HG03139 (cell line): Measurements from ENCODE around the gene WHRN.
A peak's percentile ranks its signal among the peaks of the same experiment; 100 is the strongest.

Experiments
- ATAC-seq: cut with Tn5 transposase; IDR thresholded peaks from one replicate; pipeline ENCODE4 v1.9.1; 2021; ENCODE audit not compliant: unreplicated experiment

Gene WHRN

GRCh38 chr9:114425126-114425525, 80.1 kb downstream of the WHRN start:
- ATAC-seq = no peak

DNA sequence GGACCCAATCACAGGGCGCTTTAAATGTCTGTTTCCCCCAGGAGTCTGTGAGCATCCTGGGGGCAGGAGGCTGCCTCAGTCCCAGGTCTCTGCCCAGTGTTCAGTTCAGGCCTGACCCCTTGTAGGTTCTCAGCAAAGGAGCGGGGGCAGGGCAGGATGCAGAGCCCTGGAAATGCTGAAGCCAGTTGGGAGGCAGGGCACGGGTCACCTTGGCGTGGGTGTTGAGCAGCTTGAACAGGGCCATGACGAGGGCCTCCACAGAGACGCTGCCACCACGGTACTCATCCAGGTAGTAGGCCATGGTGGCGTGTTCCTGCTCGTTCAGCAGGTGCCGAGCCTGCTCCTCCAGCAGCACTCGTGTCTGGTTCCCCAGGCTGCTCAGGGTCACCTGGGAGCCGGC, 81.1 kb downstream of the WHRN start:
- ATAC-seq = no peak

DNA sequence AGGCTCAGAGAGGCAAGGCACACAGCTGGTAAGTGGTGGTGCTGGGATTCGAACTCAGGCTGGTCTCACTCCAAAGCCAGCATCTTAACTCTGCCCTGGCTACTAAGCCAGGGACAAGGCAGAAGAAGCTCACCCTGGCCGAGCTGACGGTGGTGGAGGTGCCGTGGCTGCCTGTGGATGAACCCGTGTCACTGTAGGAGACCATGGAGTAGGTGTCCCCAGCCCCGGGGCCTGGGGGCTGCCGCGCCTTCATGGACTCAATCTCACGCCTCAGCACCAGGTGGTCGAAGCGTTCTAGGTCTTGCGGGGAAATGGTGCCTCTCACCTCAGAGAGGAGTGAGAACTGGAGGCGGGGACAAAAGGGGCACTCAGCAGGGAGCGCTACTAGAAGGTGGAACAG, 82.1 kb downstream of the WHRN start:
- no peak for ATAC-seq

- no peak for ATAC-seq
Observed at GRCh38 chr9:114421147-114421546, 84.1 kb downstream of the WHRN start.

DNA sequence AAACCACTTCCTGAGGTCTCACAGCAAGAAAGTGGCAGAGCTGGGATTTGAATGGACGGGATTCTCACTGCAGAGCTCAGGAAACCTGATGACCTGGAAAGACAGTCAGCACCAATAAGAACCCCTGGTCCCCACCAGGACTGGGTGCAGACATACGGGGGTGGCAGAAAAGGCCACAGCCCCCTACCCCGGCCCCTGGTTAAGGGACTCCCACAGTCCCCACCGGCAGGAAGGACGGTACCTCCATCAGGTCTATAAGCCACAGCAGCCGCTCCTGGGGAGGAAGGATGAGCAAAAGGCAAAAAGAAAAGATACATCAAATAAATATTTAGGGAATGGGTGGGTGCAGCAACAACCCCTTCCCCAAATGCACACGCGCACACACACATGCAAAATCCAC, 85.5 kb downstream of the WHRN start:
- no peak for ATAC-seq

- no peak for ATAC-seq
Observed at GRCh38 chr9:114418053-114418452, 87.2 kb downstream of the WHRN start.

- no peak for ATAC-seq
Observed at GRCh38 chr9:114417511-114417910, 87.8 kb downstream of the WHRN start.

DNA sequence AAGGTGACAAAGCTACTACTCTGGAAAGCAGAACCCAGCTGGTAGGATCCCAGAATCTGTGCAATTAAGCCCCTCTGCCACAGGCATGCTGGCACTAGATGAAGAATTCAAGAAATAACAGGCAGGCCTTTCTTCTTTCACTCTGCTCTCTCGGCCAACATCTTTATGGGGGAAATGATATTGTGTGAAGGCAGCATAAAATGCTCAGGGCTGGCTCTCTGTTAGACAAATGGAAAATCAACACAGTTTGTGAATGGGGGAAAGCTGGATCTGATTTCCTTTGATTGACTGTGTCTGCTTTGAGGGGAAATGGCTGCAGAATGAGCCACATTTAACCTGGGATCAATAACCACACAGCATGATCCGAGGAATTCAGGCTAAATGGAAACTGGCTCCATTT, 88.4 kb downstream of the WHRN start:
- no peak for ATAC-seq

DNA sequence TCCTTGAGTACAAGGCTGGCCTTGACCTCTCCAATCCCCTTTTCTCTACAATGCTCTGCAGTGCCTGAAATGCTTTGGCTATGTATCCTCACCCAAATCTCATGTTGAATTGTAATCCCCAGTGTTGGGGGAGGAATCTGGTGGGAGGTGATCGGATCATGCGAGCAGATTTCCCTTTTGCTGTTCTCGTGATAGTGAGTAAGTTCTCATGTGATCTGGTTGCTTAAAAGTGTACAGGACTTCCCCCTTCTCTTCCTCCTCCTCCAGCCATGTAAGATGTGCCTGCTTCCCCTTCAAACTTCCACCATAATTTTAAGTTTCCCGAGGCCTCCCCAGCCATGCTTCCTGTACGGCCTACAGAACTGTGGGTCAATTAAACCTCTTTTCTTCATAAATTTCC, 89.0 kb downstream of the WHRN start:
- no peak for ATAC-seq

DNA sequence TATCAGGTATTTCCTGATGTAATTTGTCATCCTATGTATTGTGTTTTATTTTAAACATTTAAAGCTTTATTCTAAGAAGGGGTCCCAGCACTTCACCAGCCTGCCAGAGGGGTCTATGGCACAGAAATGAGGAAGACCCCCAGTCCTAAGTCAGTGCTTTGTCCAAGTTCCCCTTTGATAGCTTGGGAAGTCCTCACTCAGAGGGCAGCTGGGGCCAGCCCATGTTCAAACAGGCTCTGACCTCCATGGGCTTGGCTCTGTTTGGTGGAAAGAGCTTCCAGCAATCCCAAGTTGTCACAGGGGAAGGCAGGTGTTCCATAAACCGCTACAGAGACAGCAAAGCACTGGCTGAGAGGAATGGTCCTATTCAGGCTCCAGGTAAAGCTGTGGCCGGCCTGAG, 90.9 kb downstream of the WHRN start:
- no peak for ATAC-seq

GRCh38 chr9:114413861-114414301, 91.4 kb downstream of the WHRN start:
- ATAC-seq = no peak

DNA sequence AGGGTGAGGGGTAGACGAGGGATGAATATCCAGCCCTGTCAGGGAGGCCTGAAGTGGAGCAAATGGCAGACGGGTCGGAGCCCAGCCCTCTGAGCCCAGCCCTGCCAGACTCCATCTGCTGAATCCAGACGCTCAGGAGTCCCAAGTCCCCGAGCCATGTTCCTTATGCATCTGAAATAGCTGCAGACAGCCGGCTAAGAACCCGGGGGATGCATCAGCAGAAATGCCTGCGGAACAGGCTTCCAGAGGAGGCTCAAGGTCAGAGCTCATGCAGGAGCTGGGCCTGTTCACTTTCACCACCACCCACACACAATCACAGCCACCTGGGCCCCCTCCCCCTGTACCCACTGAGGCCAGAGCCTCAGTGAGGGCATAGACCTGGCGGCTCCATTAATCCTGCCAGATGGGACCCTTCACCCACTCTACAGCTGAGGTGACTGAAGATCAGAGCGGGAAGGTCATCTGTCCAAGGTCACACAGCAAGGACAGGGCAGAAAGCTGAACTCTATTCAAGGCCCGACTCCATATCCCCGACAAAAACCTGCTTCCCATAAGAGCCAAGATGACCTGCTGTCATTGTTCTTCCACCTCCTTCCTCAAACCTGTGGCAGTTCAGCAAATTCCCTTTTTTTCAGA, 93.1 kb downstream of the WHRN start:
- ATAC-seq = no peak

DNA sequence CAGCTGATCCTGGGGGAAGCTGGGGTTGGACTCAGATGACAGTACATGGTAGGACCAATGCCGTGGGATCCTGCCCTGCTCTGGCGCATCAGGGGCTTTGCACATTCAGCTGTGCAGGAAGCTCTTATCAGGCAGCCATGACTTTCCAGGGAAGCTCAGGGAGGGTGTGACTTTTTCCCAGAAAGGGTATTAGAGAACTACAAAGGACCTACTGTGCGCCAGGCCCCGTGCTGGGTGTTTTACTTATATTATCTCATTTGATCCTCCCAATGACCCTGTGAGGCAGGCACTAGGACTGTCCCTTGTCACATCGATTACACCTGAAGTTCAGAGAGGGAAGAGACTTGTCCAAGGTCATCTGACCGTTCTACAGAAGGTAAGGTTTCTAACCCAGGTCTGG, 93.8 kb downstream of the WHRN start:
- ATAC-seq = no peak

DNA sequence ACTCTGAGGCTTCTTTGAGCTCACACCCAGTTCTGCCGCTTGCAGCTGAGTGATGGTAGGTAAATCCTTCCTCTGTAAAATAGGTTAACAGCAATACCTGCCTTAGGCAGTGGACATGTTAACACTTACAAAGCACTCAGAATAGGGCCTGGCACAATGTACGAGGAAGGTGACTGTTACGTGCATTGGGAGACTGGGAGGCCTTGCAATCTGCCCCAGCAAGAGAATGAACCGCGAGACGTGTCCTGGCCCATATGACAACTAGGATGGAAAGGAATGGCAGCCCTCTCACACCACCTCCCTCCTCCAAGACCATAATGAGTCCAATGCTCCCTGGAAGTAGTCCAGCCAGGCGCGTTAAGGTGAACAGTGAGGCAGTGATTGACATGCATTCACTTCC, 94.4 kb downstream of the WHRN start:
- ATAC-seq = no peak

DNA sequence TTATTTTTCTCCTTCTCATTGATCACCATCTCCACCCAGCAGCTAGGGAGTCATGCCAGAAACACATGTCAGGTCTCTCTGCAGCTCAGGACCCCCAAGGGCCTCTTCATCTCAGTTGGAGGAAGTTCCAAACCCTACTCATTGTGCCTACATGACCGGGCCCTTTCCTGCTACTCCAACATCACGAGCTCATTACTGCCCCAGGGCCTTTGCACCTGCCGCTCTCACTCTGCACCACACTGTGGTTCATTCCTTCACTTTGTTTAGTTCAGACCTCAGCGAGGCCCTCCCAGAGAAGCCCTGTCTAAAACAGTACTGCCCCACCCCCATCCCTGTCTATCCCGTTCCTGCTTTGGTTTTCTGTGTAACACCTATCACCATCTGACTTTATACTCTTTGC, 95.4 kb downstream of the WHRN start:
- ATAC-seq = no peak

DNA sequence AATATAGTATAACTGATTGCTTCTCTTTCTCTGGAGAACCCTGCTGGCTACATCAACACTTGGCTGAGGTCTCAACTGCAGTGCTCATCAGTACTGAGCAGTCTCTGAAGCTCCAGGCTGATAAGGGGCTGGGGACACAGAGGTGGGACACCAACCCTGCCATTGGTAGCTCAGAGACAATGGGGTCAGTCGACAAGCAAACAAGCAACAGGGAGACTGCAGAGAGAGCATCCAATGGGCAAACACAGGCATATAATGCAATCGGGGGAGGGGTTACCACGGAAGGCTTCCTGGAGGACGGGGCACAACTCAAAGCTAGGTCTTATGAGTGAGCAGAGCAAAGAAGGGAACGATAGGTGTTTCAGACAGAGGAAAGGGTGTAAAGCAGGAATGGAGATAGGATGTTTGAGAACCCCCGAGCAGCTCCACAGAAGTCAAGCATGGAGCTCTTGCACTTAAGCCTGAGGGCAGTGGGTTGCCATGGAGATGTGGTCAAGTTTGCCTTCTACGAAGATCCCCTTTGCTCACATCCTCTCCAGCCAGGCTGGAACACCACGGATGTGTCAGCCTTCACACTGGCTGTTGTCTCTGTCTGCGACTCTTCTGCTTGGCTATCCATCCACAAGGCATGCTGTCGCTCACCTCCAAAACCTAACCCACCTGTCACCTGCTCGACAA, 96.0 kb downstream of the WHRN start:
- ATAC-seq = no peak

DNA sequence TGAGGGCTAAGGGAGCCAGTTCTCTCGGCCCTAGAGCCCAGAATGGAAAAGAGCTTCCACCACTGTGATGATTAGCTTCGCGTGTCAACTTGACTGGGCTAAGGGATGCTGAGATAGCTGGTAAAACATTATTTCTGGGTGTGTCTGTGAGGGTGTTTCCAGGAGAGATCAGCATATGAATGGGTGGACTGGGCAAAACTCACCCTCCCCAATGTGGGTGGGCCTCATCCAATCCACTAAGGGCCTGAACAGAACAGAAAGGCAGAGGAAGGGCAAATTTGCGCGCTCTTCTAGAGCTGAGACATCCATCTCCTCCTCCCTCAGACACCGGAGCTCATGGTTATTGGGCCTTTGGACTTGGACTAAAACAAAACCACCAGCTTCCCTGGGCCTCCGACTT, 96.6 kb downstream of the WHRN start:
- ATAC-seq = no peak

GRCh38 chr9:114407889-114408288, 97.4 kb downstream of the WHRN start:
- no peak for ATAC-seq

DNA sequence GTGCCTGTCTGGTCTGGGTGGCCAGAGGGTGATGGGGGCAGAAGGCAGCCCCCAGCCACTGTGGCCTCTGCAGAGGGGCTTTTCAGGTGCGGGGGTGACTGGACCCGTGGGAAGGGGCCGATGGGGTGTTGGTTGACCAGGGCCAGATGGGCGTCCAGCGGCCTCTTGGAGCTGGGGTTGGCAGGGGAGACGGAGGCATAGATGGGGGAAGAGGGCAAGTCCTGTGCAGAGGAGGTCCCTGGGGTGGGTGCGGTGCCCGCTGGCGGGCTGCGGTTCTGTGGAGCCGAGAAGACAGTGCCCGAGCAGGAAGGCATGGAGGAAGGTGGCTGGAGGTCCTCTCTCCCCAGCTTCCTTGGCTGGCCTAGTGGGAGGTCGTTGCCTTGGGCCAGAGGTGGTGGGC, 98.8 kb downstream of the WHRN start:
- ATAC-seq = no peak

- ATAC-seq = peak; percentile 88
Observed at GRCh38 chr9:114405294-114406034, 99.8 kb downstream of the WHRN start.

DNA sequence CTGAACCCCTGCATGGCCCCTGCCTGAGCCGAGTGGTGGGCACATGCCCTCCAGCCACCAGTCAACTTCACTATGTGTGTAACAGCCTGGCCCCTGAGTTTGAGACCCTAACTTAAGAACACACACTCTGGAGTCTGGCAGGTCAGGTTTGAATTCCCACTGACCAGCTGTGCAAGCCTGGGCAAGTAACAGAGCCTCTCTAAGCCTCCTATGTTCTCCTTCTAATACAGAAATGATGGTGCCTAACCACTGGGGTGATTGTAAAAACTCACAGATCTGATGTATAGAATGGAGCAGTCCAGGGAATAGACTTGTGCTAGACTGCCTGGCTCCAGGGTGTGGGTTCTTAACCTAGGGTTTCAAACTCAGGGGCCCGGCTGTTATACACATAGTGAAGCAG, 100.7 kb downstream of the WHRN start:
- ATAC-seq = no peak

GRCh38 chr9:114403153-114403756, 102.0 kb downstream of the WHRN start:
- ATAC-seq = no peak
